ENCODE results near the gene PANK1.

GRCh38 chr10:89664203-89664602 is 19.2 kb upstream of the PANK1 start:
- TF ChIP-seq CTCF (IDR thresholded peaks at IDR 0.05; ENCODE audit: low read length) (no peak), EZH2 (IDR thresholded peaks at IDR 0.05; ENCODE audit: borderline replicate concordance, low read length) (no peak)

Measured in OCI-LY1 (cell line).